ENCODE results near the gene TRAF3IP1. TPM values are rescaled to one million over a fixed set of nuclear protein-coding genes. Genes with fewer than 3 reads are reported as not detected.

TRAF3IP1 gene
- total RNA-seq, 1 experiment from 2014 or later, result 8.2 TPM

GRCh38 chr2:238345297-238345968, 25.1 kb downstream of the TRAF3IP1 start:
- Histone ChIP-seq H3K9ac (ENCODE audit: low read length) (no peak overlapping the region), H3K79me2 (ENCODE audit: low read length) (no peaks in the 10 kb centered on the region), H3K27me3 (ENCODE audit: low read length) (no peaks in the 10 kb centered on the region), H3K27ac (ENCODE audit: low read length) (no peak overlapping the region), H3K4me3 (ENCODE audit: low read length) (no peak overlapping the region), H3K4me1 (ENCODE audit: insufficient read depth, low read length) (no peaks in the 10 kb centered on the region), H3K9me2 (replicated peaks; ENCODE audit: low read length) (no peaks in the 10 kb centered on the region), H3K4me2 (ENCODE audit: low read length) (no peak overlapping the region), H3F3A (ENCODE audit: low read length, unreplicated experiment) (no peaks in the 10 kb centered on the region), H3K9me3 (ENCODE audit: low read length) (no peaks in the 10 kb centered on the region), H4K20me1 (ENCODE audit: low read length) (no peaks in the 10 kb centered on the region), H2AFZ (ENCODE audit: low read length) (no peak overlapping the region), H3K36me3 (ENCODE audit: low read depth, low read length) (peaks cover 12% of the 10 kb centered on the region)
- no TSS peak for BruUV-seq (replicated peaks)
- intact Hi-C loops (cut with micrococcal nuclease), result no loop called here
- TF ChIP-seq EZH2 (IDR thresholded peaks at IDR 0.05; ENCODE audit: low read length, unreplicated experiment) (no peak), EZH2phosphoT487 (IDR thresholded peaks at IDR 0.05; ENCODE audit: borderline replicate concordance, low read length) (no peak)
- TF ChIP-seq, protein P1, sequence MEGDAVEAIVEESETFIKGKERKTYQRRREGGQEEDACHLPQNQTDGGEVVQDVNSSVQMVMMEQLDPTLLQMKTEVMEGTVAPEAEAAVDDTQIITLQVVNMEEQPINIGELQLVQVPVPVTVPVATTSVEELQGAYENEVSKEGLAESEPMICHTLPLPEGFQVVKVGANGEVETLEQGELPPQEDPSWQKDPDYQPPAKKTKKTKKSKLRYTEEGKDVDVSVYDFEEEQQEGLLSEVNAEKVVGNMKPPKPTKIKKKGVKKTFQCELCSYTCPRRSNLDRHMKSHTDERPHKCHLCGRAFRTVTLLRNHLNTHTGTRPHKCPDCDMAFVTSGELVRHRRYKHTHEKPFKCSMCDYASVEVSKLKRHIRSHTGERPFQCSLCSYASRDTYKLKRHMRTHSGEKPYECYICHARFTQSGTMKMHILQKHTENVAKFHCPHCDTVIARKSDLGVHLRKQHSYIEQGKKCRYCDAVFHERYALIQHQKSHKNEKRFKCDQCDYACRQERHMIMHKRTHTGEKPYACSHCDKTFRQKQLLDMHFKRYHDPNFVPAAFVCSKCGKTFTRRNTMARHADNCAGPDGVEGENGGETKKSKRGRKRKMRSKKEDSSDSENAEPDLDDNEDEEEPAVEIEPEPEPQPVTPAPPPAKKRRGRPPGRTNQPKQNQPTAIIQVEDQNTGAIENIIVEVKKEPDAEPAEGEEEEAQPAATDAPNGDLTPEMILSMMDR (conservative IDR thresholded peaks at IDR 0.05; ENCODE audit: low read depth, low read length), result no peak
- ChIA-PET CTCF (no interaction called here), POLR2A (ENCODE audit: unreplicated experiment) (no interaction called here)
- DNase-seq (no peak), ATAC-seq (no peak)

GRCh38 chr2:238346544-238346943, 26.2 kb downstream of the TRAF3IP1 start:
- intact Hi-C loops (cut with micrococcal nuclease), result no loop called here
- no peaks in the 10 kb centered on the region for H3K9me3 ChIP-seq (ENCODE audit: low read length)
- peaks cover 12% of the 10 kb centered on the region for H3K36me3 ChIP-seq (ENCODE audit: low read depth, low read length)
- H4K20me1 ChIP-seq (ENCODE audit: low read length), result no peaks in the 10 kb centered on the region
- no peaks in the 10 kb centered on the region for H3K4me1 ChIP-seq (ENCODE audit: insufficient read depth, low read length)
- H3K4me2 ChIP-seq (ENCODE audit: low read length), result no peak overlapping the region
- no peaks in the 10 kb centered on the region for H3K79me2 ChIP-seq (ENCODE audit: low read length)
- no peak overlapping the region for H3K27ac ChIP-seq (ENCODE audit: low read length)
- H2AFZ ChIP-seq (ENCODE audit: low read length), result no peak overlapping the region
- H3K9me2 ChIP-seq (replicated peaks; ENCODE audit: low read length), result no peaks in the 10 kb centered on the region
- DNase-seq (no peak), ATAC-seq (no peak)
- H3F3A ChIP-seq (ENCODE audit: low read length, unreplicated experiment), result no peaks in the 10 kb centered on the region
- no TSS peak for BruUV-seq (replicated peaks)
- no peak for TF ChIP-seq EZH2phosphoT487 (IDR thresholded peaks at IDR 0.05; ENCODE audit: borderline replicate concordance, low read length)
- TF ChIP-seq, protein P1 (conservative IDR thresholded peaks at IDR 0.05; ENCODE audit: low read depth, low read length), result no peak
- no peak for TF ChIP-seq EZH2 (IDR thresholded peaks at IDR 0.05; ENCODE audit: low read length, unreplicated experiment)
- ChIA-PET CTCF (no interaction called here), POLR2A (ENCODE audit: unreplicated experiment) (no interaction called here)
- no peak overlapping the region for H3K4me3 ChIP-seq (ENCODE audit: low read length)
- H3K27me3 ChIP-seq (ENCODE audit: low read length), result no peaks in the 10 kb centered on the region
- no peak overlapping the region for H3K9ac ChIP-seq (ENCODE audit: low read length)

DNA sequence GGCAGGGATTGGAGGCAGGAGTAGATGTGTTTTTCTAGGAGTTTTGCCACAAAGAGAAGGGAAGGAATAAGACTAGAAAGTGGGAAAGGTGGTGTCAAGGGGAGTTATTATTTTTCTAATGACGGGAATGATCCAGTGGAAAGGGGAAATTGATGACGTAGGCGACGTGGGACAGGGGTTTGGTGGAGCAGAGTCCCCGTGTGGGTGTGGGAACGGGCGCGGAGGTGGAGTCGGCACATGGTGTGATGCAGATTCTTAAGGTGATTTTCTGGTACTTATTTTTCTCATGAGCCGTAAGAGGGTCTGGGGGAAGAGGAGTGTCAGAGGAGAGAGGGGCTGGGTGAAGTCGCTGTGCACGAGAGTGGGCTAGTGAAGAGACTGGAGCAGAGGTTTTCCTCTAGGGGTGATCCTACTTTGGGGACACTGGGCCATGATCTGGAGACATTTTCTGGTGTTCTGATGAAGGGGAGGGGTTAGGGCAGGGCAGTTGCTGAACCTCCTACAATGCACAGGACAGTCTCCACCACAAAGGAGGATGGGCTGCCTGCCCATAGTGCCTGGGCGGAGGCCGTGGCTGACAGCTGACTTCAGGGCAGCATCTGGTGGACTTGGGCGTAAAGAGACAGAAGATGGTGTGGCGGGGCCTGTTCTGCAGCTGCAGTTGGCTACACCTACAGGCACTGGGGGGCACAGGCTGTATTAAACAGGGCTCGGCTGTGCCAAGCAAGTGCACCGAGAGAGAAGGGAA, 30.0 kb downstream of the TRAF3IP1 start:
- intact Hi-C loops (cut with micrococcal nuclease), result no loop called here
- ATAC-seq, result no peak

More for the DNA sequence above, 30.0 kb downstream of the TRAF3IP1 start:
- H3K79me2 ChIP-seq (ENCODE audit: low read length), result no peaks in the 10 kb centered on the region
- H4K20me1 ChIP-seq (ENCODE audit: low read length), result no peaks in the 10 kb centered on the region
- no peak for TF ChIP-seq EZH2phosphoT487 (IDR thresholded peaks at IDR 0.05; ENCODE audit: borderline replicate concordance, low read length)
- TF ChIP-seq, protein P1 (conservative IDR thresholded peaks at IDR 0.05; ENCODE audit: low read depth, low read length), result no peak
- H3K9me2 ChIP-seq (replicated peaks; ENCODE audit: low read length), result no peaks in the 10 kb centered on the region
- H3K27me3 ChIP-seq (ENCODE audit: low read length), result no peaks in the 10 kb centered on the region
- H3K4me3 ChIP-seq (ENCODE audit: low read length), result no peak overlapping the region
- no peak overlapping the region for H3K9ac ChIP-seq (ENCODE audit: low read length)
- peaks cover 18% of the 10 kb centered on the region for H3K36me3 ChIP-seq (ENCODE audit: low read depth, low read length)
- H3K27ac ChIP-seq (ENCODE audit: low read length), result no peak overlapping the region
- no peaks in the 10 kb centered on the region for H3K4me1 ChIP-seq (ENCODE audit: insufficient read depth, low read length)
- H3K4me2 ChIP-seq (ENCODE audit: low read length), result no peak overlapping the region
- H3K9me3 ChIP-seq (ENCODE audit: low read length), result no peaks in the 10 kb centered on the region
- ChIA-PET CTCF (no interaction called here), POLR2A (ENCODE audit: unreplicated experiment) (no interaction called here)
- BruUV-seq (replicated peaks), result no TSS peak
- H3F3A ChIP-seq (ENCODE audit: low read length, unreplicated experiment), result no peaks in the 10 kb centered on the region
- no peak for DNase-seq
- H2AFZ ChIP-seq (ENCODE audit: low read length), result no peak overlapping the region
